HG02885 (cell line): ENCODE results near the gene CNTNAP3B.
"Not testable (repeated sequence)": the region's sequence is repeated elsewhere in the genome, so short reads cannot be mapped to it uniquely, and the experiment has no call there.

ENCODE experiments used
- ATAC-seq: cut with Tn5 transposase; IDR thresholded peaks from one replicate; pipeline ENCODE4 v1.9.1; 2021; ENCODE audit warnings: mild to moderate bottlenecking; ENCODE audit not compliant: unreplicated experiment, poor library complexity

CNTNAP3B gene

GRCh38 chr9:42129073-42129729 is at the start of gene CNTNAP3B:
TSS of gene CNTNAP3B (minus strand) at chr9:42129426. CDS start at chr9:42129094, 332 bp downstream.
- peak; percentile 40 for ATAC-seq

- not testable (repeated sequence) for ATAC-seq
These were observed 31.1 kb upstream of the CNTNAP3B start for GRCh38 chr9:42160299-42160698.

DNA sequence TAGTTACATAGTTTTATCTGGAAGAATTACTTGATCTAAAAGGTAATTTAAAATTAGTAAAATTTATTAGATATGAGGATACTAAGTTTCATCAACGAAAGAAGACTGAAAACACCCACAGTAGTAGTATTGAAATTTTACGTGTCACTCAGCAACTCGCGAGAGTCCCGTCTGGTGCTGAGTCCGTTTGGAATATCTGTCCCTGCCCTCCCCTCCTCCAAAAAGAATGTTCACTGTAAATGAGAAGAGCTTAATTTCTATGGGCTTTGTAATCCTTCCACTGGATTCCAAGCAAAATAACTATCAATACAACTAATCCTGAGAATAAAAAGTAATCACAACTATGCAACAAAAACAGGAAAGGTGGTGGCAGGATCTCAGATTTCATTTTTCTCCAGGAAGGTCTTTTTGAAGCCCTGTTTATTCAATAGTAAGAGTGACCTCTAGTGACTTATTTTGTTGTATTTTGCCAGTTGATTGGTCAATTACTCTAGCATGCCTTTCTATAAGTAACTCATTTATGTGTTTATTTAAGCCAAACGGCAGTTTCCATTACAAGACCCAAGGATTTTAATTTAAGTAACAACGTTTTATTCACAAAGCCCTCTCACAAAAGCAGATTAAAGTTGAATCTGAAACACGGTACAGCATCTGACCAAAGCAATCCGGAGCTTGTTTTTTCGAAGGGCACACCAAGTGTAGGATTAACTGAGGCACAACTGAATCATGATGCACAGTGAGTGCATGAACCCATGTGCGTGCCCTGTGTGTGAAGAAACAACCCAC is 2.0 kb downstream of the CNTNAP3B start:
- ATAC-seq, result not testable (repeated sequence)

- not testable (repeated sequence) for ATAC-seq
These were observed 8.2 kb downstream of the CNTNAP3B start for GRCh38 chr9:42121007-42121406.

- not testable (repeated sequence) for ATAC-seq
These were observed 33.3 kb downstream of the CNTNAP3B start for GRCh38 chr9:42095929-42096328.

DNA sequence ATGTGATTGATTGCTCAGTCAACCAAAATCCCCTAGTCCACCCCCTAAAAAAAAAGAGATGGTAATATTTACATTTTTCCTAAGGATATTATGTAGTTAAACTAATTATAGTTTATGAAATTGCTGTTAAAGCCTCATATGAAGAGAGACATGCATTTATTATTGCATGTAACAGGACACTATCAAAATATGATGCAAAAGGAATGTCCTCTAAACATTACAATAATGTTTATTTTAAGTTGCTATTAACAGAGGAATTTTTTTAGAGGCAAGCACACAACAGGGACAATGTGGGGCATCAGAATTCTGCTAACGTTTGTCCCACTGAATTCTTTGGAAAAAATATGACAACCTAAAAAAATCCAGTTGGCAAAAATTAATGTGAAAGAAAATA is 44.7 kb downstream of the CNTNAP3B start:
- not testable (repeated sequence) for ATAC-seq

GRCh38 chr9:42083877-42084558 is 45.2 kb downstream of the CNTNAP3B start:
- not testable (repeated sequence) for ATAC-seq

GRCh38 chr9:42080376-42080775 is 48.9 kb downstream of the CNTNAP3B start:
- ATAC-seq, result not testable (repeated sequence)

- not testable (repeated sequence) for ATAC-seq
These were observed 54.4 kb downstream of the CNTNAP3B start for GRCh38 chr9:42074868-42075267.

GRCh38 chr9:42071026-42071425 is 58.2 kb downstream of the CNTNAP3B start:
- ATAC-seq, result not testable (repeated sequence)

DNA sequence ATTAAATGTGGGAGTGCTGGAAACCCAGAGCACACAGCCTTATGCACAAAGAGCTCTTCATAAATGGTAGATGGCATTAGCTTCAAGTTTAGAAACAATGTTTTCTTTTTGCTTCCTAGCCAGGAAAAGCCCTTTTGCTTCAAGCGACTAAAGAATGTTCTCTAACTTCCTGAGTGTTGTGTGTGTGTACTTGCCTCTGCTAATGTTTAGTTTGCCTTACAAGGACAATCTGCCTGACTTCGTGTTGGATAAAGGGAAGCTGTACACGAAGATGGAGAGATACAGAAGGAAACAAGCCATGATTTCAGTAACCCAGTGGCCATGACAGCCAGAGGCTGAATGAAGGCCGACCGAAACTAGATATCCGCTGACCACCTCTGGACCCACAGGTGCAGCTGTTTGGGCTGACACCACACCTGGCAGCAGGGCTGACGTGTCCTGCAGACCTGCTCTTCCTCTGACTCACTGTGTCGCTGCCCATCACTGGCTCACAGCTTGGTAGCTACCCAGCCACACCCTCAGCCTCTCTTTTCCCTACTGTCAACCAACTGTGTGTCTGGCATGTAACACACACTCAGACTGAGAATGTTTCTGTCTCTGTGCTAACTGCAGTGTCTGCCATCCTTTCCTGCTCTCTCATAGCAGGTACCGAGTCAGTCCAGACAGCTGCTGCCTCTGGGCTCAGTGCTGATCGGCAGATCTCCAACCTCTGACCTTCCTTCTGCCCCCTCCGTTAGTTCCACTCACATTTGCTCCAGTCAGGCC is 59.0 kb downstream of the CNTNAP3B start:
- not testable (repeated sequence) for ATAC-seq

- not testable (repeated sequence) for ATAC-seq
These were observed 75.4 kb downstream of the CNTNAP3B start for GRCh38 chr9:42053874-42054273.

GRCh38 chr9:42050701-42051100 is 78.5 kb downstream of the CNTNAP3B start:
- not testable (repeated sequence) for ATAC-seq

GRCh38 chr9:42044422-42045010 is 84.7 kb downstream of the CNTNAP3B start:
- not testable (repeated sequence) for ATAC-seq

GRCh38 chr9:42033541-42033940 is 95.7 kb downstream of the CNTNAP3B start:
- ATAC-seq, result not testable (repeated sequence)

DNA sequence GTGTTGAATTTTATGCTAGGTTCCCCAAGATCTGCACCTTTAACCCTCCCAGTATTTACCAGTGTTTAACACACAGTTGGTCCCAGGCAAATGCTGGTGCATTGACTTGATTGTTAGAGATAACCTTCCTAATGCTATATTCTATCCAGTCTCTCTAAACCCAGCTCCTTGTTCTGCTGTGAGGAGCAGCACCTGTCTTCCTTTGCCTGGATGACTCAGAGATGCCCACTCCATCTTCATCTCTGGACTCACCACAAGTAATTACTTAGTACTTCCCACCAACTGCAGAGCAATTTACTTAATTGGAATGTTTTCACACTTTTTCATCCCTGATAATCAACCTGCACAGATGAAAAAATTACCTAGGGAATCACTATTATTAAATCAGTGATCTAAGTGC is 108.6 kb downstream of the CNTNAP3B start:
- ATAC-seq, result not testable (repeated sequence)

- ATAC-seq, result not testable (repeated sequence)
These were observed 110.9 kb downstream of the CNTNAP3B start for GRCh38 chr9:42018220-42018922.

- ATAC-seq, result not testable (repeated sequence)
These were observed 114.9 kb downstream of the CNTNAP3B start for GRCh38 chr9:42014317-42014716.

DNA sequence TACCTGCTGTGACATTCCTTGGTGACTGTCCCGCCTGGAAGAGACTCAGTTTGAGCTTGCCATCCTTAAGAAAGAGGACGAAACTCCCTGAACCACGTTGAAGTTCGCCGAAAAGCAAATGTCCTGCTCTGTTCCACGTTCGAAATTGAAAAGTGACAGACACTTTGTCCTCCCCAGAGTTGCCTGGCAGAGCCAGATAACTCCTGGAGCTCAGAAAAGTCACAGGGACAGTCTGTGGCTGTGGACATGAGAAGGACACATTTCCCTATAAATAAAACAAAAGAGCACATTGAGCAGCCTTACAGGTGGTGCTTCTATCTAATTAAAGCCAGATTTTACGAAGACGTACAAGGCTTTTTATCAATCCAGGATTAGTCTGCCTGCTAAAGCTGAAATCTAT is 137.6 kb downstream of the CNTNAP3B start:
- ATAC-seq, result not testable (repeated sequence)
